ENCODE measurements around the gene CYTIP.

- no peak for TF ChIP-seq CTCF (IDR thresholded peaks at IDR 0.05)
- TF ChIP-seq POLR2A (IDR thresholded peaks at IDR 0.05), result no peak
Measured at GRCh38 chr2:157427003-157427921, 16.6 kb downstream of the CYTIP start.

All from thyroid gland (tissue), 4 donors.